Measurements from ENCODE around the gene TSSC4.

TSSC4 gene

DNA sequence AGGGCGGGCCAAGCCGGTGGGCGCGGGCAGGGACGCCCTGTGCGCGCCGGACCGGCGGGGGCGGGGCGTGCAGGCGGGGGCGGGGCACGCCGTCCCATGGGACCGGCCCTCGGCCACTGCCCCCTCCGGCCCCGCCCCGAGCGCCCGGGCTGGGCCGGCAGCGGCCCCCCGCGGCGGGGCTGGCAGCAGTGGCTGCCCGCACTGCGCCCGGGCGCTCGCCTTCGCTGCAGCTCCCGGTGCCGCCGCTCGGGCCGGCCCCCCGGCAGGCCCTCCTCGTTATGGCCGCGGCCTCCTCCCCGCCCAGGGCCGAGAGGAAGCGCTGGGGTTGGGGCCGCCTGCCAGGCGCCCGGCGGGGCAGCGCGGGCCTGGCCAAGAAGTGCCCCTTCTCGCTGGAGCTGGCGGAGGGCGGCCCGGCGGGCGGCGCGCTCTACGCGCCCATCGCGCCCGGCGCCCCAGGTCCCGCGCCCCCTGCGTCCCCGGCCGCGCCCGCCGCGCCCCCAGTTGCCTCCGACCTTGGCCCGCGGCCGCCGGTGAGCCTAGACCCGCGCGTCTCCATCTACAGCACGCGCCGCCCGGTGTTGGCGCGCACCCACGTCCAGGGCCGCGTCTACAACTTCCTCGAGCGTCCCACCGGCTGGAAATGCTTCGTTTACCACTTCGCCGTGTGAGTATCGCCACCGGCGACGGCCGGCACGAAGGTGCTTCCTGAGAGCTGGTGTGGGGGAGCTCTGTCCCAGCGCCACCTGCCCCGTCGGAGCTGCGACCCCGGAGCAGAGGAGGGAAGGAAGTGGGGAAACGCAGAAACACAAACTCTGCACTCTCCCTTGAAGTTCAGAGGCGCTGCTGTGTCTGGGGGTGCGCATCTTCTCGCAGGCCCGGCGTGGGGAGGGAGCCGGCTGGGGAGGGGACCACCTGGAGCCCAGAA is 44.5 kb downstream of the TSSC4 start, which contains the start of gene KCNQ1:
KCNQ1 (plus strand) TSS at position 188 of the 925 bp plus-strand sequence; CDS start at position 279, 91 bp downstream.
- H3K4me3 ChIP-seq (ENCODE audit: low read length): no peak within 1 kb of the TSS
- no peak within 1 kb of the TSS for H2AFZ ChIP-seq (ENCODE audit: low read depth, low read length)
- H3K27ac ChIP-seq (ENCODE audit: low read length): no peak within 1 kb of the TSS
- H4K20me1 ChIP-seq (ENCODE audit: insufficient read depth, low read length): no peaks in the 10 kb centered on the region
- H3K4me1 ChIP-seq (ENCODE audit: low read length): no peaks in the 10 kb centered on the region
- no peak for TF ChIP-seq EZH2phosphoT487 (IDR thresholded peaks at IDR 0.05; ENCODE audit: low read depth)
- TF ChIP-seq, protein P1, sequence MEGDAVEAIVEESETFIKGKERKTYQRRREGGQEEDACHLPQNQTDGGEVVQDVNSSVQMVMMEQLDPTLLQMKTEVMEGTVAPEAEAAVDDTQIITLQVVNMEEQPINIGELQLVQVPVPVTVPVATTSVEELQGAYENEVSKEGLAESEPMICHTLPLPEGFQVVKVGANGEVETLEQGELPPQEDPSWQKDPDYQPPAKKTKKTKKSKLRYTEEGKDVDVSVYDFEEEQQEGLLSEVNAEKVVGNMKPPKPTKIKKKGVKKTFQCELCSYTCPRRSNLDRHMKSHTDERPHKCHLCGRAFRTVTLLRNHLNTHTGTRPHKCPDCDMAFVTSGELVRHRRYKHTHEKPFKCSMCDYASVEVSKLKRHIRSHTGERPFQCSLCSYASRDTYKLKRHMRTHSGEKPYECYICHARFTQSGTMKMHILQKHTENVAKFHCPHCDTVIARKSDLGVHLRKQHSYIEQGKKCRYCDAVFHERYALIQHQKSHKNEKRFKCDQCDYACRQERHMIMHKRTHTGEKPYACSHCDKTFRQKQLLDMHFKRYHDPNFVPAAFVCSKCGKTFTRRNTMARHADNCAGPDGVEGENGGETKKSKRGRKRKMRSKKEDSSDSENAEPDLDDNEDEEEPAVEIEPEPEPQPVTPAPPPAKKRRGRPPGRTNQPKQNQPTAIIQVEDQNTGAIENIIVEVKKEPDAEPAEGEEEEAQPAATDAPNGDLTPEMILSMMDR (IDR thresholded peaks at IDR 0.05; ENCODE audit: low read depth, low read length): no peak
- H3K4me2 ChIP-seq (ENCODE audit: low read length): no peak within 1 kb of the TSS
- no peaks in the 10 kb centered on the region for H3K9me3 ChIP-seq (ENCODE audit: insufficient read depth, low read length)
- H3K9ac ChIP-seq (ENCODE audit: low read length): no peak within 1 kb of the TSS
- 0 out of 2 replicates have a peak, but pooled peaks cover 8% of the 10 kb centered on the region for H3K27me3 ChIP-seq (ENCODE audit: low read depth, low read length)
- no peaks in the 10 kb centered on the region for H3K79me2 ChIP-seq (ENCODE audit: low read length)
- no peaks in the 10 kb centered on the region for H3K36me3 ChIP-seq (replicated peaks; ENCODE audit: low read depth, low read length)

GRCh38 chr11:2445746-2446551 is 45.4 kb downstream of the TSSC4 start:
- no peak overlapping the region for H3K4me2 ChIP-seq (ENCODE audit: low read length)
- H3K36me3 ChIP-seq (replicated peaks; ENCODE audit: low read depth, low read length): no peaks in the 10 kb centered on the region

GRCh38 chr11:2446590-2447252 is 46.2 kb downstream of the TSSC4 start:
- Histone ChIP-seq H3K9me3 (ENCODE audit: insufficient read depth, low read length) (no peaks in the 10 kb centered on the region), H3K4me2 (ENCODE audit: low read length) (peak overlapping the region; percentile 24; the same call in 1 of the 2 replicates), H3K4me1 (ENCODE audit: low read length) (no peaks in the 10 kb centered on the region), H3K27me3 (ENCODE audit: low read depth, low read length) (0 out of 2 replicates have a peak, but pooled peaks cover 5% of the 10 kb centered on the region), H3K9ac (ENCODE audit: low read length) (no peak overlapping the region), H3K4me3 (ENCODE audit: low read length) (no peak overlapping the region), H4K20me1 (ENCODE audit: insufficient read depth, low read length) (no peaks in the 10 kb centered on the region), H3K36me3 (replicated peaks; ENCODE audit: low read depth, low read length) (no peaks in the 10 kb centered on the region), H2AFZ (ENCODE audit: low read depth, low read length) (0 out of 2 replicates have a peak overlapping the region, but pooled peaks have one; percentile 25), H3K27ac (ENCODE audit: low read length) (no peak overlapping the region), H3K79me2 (ENCODE audit: low read length) (no peaks in the 10 kb centered on the region)
- TF ChIP-seq, protein P1 (IDR thresholded peaks at IDR 0.05; ENCODE audit: low read depth, low read length): no peak

More at GRCh38 chr11:2445746-2446551, 45.4 kb downstream of the TSSC4 start:
- Histone ChIP-seq H4K20me1 (ENCODE audit: insufficient read depth, low read length) (no peaks in the 10 kb centered on the region), H3K4me1 (ENCODE audit: low read length) (no peaks in the 10 kb centered on the region), H3K27me3 (ENCODE audit: low read depth, low read length) (0 out of 2 replicates have a peak, but pooled peaks cover 5% of the 10 kb centered on the region), H2AFZ (ENCODE audit: low read depth, low read length) (no peak overlapping the region), H3K27ac (ENCODE audit: low read length) (no peak overlapping the region), H3K79me2 (ENCODE audit: low read length) (no peaks in the 10 kb centered on the region), H3K4me3 (ENCODE audit: low read length) (no peak overlapping the region), H3K9ac (ENCODE audit: low read length) (no peak overlapping the region), H3K9me3 (ENCODE audit: insufficient read depth, low read length) (no peaks in the 10 kb centered on the region)
- TF ChIP-seq, protein P1 (IDR thresholded peaks at IDR 0.05; ENCODE audit: low read depth, low read length): no peak
- no peak for TF ChIP-seq EZH2phosphoT487 (IDR thresholded peaks at IDR 0.05; ENCODE audit: low read depth)
